Panc1 (cell line): Measurements from ENCODE around the gene KLF17. TPM values are rescaled to one million over a fixed set of nuclear protein-coding genes. Genes with fewer than 3 reads are reported as not detected.
"Not testable (repeated sequence)": the region's sequence is repeated elsewhere in the genome, so short reads cannot be mapped to it uniquely, and the experiment has no call there.

ENCODE experiments used
- ATAC-seq: fragments of 200-7000 bp; cut with Tn5 transposase; 2 replicates; pipeline ENCODE4 v1.9.1; 2020; ENCODE audit warnings: mild to moderate bottlenecking, moderate library complexity
- BruUV-seq: library from RNA; stranded (reverse); fragments of 400-500 nt; replicated peaks from 2 replicates; lab custom pipeline; 2021; lab: Mats Ljungman, UMichigan
- CTCF ChIA-PET: fragments of 300-600 bp; sonication (Branson Sonifier 250); formaldehyde crosslinking; loops from one replicate; lab custom pipeline; 2022; ENCODE audit warnings: antibody characterized with exemption; lab: Charles Lee
- POLR2A ChIA-PET: fragments of 300-600 bp; sonication (Branson Sonifier 250); formaldehyde crosslinking; loops from one replicate; lab custom pipeline; 2022; ENCODE audit warnings: antibody characterized with exemption; lab: Charles Lee
- DNase-seq: peaks from one replicate; pipeline ENCODE4 v3.0.0-alpha.2; 2010; ENCODE audit warnings: low read depth, low spot score
- H3K27ac ChIP-seq: 2 replicates; pipeline ENCODE4 v1.5.1; 2011; ENCODE audit warnings: mild to moderate bottlenecking, low read length, inconsistent platforms
- H3K27me3 ChIP-seq: fragments of 200-500 bp; sonication (Bioruptor generic); 2 replicates; pipeline ENCODE4 v1.6.0; 2014; ENCODE audit warnings: low read length, inconsistent platforms; ENCODE audit not compliant: control insufficient read depth, insufficient read depth
- H3K36me3 ChIP-seq: fragments of 200-500 bp; sonication (Bioruptor generic); 2 replicates; pipeline ENCODE4 v1.5.1; 2014; ENCODE audit warnings: inconsistent platforms, mild to moderate bottlenecking, low read length, moderate library complexity; ENCODE audit not compliant: control insufficient read depth, insufficient read depth
- H3K4me1 ChIP-seq: 2 replicates; pipeline ENCODE4 v1.5.1; 2011; ENCODE audit warnings: inconsistent platforms, mild to moderate bottlenecking, low read length, moderate library complexity; ENCODE audit not compliant: control insufficient read depth, insufficient read depth
- H3K4me3 ChIP-seq, 2 experiments: 2 replicates each; pipeline ENCODE4 v1.5.1; 2011 to 2012; ENCODE audit warnings: low read depth in 2 of 2, low read length in 2 of 2, mild to moderate bottlenecking in 2 of 2, inconsistent platforms in 1 of 2, moderate library complexity in 1 of 2
- H3K9me3 ChIP-seq: fragments of 200-500 bp; sonication (Bioruptor generic); 2 replicates; pipeline ENCODE4 v1.5.1; 2014; ENCODE audit warnings: low read depth, mild to moderate bottlenecking, inconsistent platforms, low read length, moderate library complexity; ENCODE audit not compliant: control insufficient read depth, insufficient read depth
- POLR2AphosphoS5 ChIP-seq: IDR thresholded peaks from 2 replicates; pipeline ENCODE4 v1.6.1; 2012; ENCODE audit warnings: mild to moderate bottlenecking, low read depth, low read length, moderate library complexity
- REST ChIP-seq, 2 experiments: IDR thresholded peaks; 2 replicates each; pipeline ENCODE4 v1.6.1; 2011 to 2012; ENCODE audit warnings: low read depth in 2 of 2, control low read depth in 1 of 2, low read length in 1 of 2, mild to moderate bottlenecking in 1 of 2, moderate library complexity in 1 of 2; ENCODE audit not compliant: insufficient read depth in 1 of 2
- SIN3A ChIP-seq: IDR thresholded peaks from 2 replicates; pipeline ENCODE4 v1.6.1; 2012; ENCODE audit warnings: low read depth, mild to moderate bottlenecking, low read length, moderate library complexity, borderline replicate concordance; ENCODE audit not compliant: insufficient read depth
- TCF7L2 ChIP-seq: IDR thresholded peaks from 2 replicates; pipeline ENCODE4 v1.6.1; 2011; ENCODE audit warnings: mild to moderate bottlenecking, low read depth, low read length, inconsistent platforms
- in situ Hi-C: cut with HindIII; loops from 2 replicates; pipeline ENCODE4 v1.10.0; 2016; ENCODE audit warnings: low sequenced_read_pairs, low pct_unique_long_range_greater_than_20kb
- intact Hi-C: fragments of 100-400 bp; cut with micrococcal nuclease; formaldehyde crosslinking; loops from one replicate; pipeline ENCODE4 v1.10.0; 2022; ENCODE audit not compliant: unreplicated experiment
- total RNA-seq: library from RNA; stranded (reverse); gene quantifications from one replicate; pipeline ENCODE4 v1.2.1, GENCODE V29; 2021; ENCODE audit not compliant: unreplicated experiment
- TF ChIP-seq, protein P1 (sequence below): fragments of 450-650 bp; IDR thresholded peaks from 2 replicates; pipeline ENCODE4 v1.5.1; 2017; ENCODE audit warnings: mild to moderate bottlenecking

Gene KLF17
- total RNA-seq, 1 experiment from 2014 or later: not detected

GRCh38 chr1:44113095-44113609 lies 5.5 kb upstream of the KLF17 start:
- H3K27ac ChIP-seq: no peak overlapping the region
- ATAC-seq (no peak), DNase-seq (no peak)
- no peaks in the 10 kb centered on the region for H3K36me3 ChIP-seq
- in situ Hi-C loops: no loop called here
- ChIA-PET CTCF (no interaction called here), POLR2A (no interaction called here)
- TF ChIP-seq TCF7L2: no peak
- TF ChIP-seq POLR2AphosphoS5: no peak
- TF ChIP-seq, protein P1, sequence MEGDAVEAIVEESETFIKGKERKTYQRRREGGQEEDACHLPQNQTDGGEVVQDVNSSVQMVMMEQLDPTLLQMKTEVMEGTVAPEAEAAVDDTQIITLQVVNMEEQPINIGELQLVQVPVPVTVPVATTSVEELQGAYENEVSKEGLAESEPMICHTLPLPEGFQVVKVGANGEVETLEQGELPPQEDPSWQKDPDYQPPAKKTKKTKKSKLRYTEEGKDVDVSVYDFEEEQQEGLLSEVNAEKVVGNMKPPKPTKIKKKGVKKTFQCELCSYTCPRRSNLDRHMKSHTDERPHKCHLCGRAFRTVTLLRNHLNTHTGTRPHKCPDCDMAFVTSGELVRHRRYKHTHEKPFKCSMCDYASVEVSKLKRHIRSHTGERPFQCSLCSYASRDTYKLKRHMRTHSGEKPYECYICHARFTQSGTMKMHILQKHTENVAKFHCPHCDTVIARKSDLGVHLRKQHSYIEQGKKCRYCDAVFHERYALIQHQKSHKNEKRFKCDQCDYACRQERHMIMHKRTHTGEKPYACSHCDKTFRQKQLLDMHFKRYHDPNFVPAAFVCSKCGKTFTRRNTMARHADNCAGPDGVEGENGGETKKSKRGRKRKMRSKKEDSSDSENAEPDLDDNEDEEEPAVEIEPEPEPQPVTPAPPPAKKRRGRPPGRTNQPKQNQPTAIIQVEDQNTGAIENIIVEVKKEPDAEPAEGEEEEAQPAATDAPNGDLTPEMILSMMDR: no peak
- TF ChIP-seq REST (IDR thresholded peaks at IDR 0.05; ENCODE audit: insufficient read depth in 1 of 2, low read depth in 2 of 2, low read length in 1 of 2): no peak
- no peak for TF ChIP-seq SIN3A
- H3K27me3 ChIP-seq: no peaks in the 10 kb centered on the region
- no peaks in the 10 kb centered on the region for H3K4me1 ChIP-seq
- no peak overlapping the region for H3K4me3 ChIP-seq
- BruUV-seq: no TSS peak
- H3K9me3 ChIP-seq: no peaks in the 10 kb centered on the region
- intact Hi-C loops: no loop called here

DNA sequence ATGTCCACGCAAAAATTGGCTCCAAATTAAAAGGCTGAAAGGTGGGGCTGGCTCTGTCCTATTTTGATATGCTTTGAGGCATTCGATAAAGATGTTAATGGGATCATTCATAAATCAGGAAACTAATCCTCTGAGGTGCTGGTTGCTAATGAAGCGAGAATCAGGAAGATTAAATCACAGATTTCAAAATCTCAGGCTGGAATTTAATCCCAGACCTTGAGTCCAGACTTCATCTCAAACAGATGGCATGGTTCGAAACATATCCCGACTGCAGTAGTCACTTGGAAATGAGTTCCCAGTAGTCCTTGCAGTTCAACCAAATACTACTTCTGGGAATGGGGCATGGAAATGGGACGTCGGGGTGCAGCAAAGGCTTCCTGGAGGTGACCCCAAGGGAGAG lies 4.5 kb upstream of the KLF17 start:
- ChIA-PET POLR2A (no interaction called here), CTCF (no interaction called here)
- DNase-seq (no peak), ATAC-seq (no peak)
- no peak overlapping the region for H3K27ac ChIP-seq
- TF ChIP-seq SIN3A (no peak), POLR2AphosphoS5 (no peak), TCF7L2 (no peak), REST (IDR thresholded peaks at IDR 0.05; ENCODE audit: insufficient read depth in 1 of 2, low read depth in 2 of 2, low read length in 1 of 2) (no peak)
- TF ChIP-seq, protein P1: no peak
- intact Hi-C loops: no loop called here
- no peaks in the 10 kb centered on the region for H3K36me3 ChIP-seq
- BruUV-seq: no TSS peak
- in situ Hi-C loops: no loop called here
- no peaks in the 10 kb centered on the region for H3K27me3 ChIP-seq
- no peaks in the 10 kb centered on the region for H3K9me3 ChIP-seq
- no peaks in the 10 kb centered on the region for H3K4me1 ChIP-seq
- H3K4me3 ChIP-seq: no peak overlapping the region

DNA sequence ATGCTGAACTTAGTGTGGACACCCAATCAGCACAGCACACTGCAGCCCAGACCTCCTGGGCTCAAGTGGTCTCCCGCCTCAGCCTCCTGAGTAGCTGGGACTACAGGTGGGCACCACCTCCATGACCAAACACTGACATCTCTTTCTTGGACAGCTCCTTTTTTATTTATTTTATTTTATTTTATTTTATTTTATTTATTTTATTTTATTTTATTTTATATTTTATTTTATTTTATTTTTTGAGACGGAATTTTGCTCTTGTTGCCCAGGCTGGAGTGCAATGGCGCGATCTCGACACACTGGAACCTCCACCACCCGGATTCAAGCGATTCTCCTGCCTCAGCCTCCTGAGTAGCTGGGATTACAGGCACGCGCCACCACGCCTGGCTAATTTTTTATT lies 1.3 kb upstream of the KLF17 start:
- DNase-seq: not testable (repeated sequence)

More for the DNA sequence above, 1.3 kb upstream of the KLF17 start:
- H3K9me3 ChIP-seq, H3K36me3 ChIP-seq, H3K27me3 ChIP-seq, ATAC-seq, POLR2A ChIA-PET, BruUV-seq, H3K4me3 ChIP-seq, intact Hi-C loops, H3K4me1 ChIP-seq, CTCF ChIA-PET, H3K27ac ChIP-seq, in situ Hi-C loops: not testable (repeated sequence)
